Breast epithelium (tissue), 4 donors: ENCODE results near the gene KDM4C. TPM values are rescaled to one million over a fixed set of nuclear protein-coding genes. Genes with fewer than 3 reads are reported as not detected.

Source experiments
- DNase-seq, 2 donors: peaks; one replicate each; pipeline ENCODE4 v3.0.0-alpha.2; 2019; ENCODE audit warnings: low spot score in 2 of 2
- H3K27ac ChIP-seq, 2 donors: fragments of 200-600 bp; sonication (generic) in 1 of 2; one replicate each; pipeline ENCODE4 v1.5.1; 2016 to 2019; ENCODE audit warnings: mild to moderate bottlenecking in 1 of 2
- H3K27me3 ChIP-seq, 2 donors: fragments of 200-600 bp; sonication (generic) in 1 of 2; one replicate each; pipeline versions ENCODE4 v1.5.1 to v1.6.0; 2017 to 2019; ENCODE audit warnings: control low read depth in 1 of 2, mild to moderate bottlenecking in 1 of 2
- H3K36me3 ChIP-seq: fragments of 200-600 bp; one replicate; pipeline ENCODE4 v1.5.1; 2019
- H3K4me1 ChIP-seq, 2 donors: fragments of 200-600 bp; sonication (generic); one replicate each; pipeline ENCODE4 v1.5.1; 2016 to 2019; ENCODE audit warnings: control low read depth in 1 of 2
- H3K4me3 ChIP-seq, 3 donors: fragments of 200-600 bp; sonication (generic); 1 replicate in 2 of 3; 2 replicates in 1 of 3; pipeline ENCODE4 v1.5.1; 2016 to 2019; ENCODE audit warnings: mild to moderate bottlenecking in 3 of 3, moderate library complexity in 2 of 3
- H3K9me3 ChIP-seq, 2 donors: fragments of 200-600 bp; sonication (generic) in 1 of 2; one replicate each; pipeline ENCODE4 v1.5.1; 2016 to 2019; ENCODE audit warnings: control low read depth in 1 of 2
- CTCF ChIP-seq, 3 donors: fragments of 450-650 bp; IDR thresholded peaks; one replicate each; pipeline ENCODE4 v1.5.1; 2016 to 2017; ENCODE audit warnings: antibody characterized with exemption in 3 of 3, mild to moderate bottlenecking in 3 of 3, moderate library complexity in 3 of 3
- POLR2A ChIP-seq: fragments of 450-650 bp; IDR thresholded peaks from one replicate; pipeline ENCODE4 v1.6.1; 2016; ENCODE audit warnings: antibody characterized with exemption, mild to moderate bottlenecking, moderate library complexity
- POLR2AphosphoS5 ChIP-seq, 3 donors: sonication (generic); formaldehyde crosslinking; IDR thresholded peaks; one replicate each; pipeline ENCODE4 v1.6.1; 2017; ENCODE audit warnings: antibody characterized with exemption in 3 of 3
- intact Hi-C: fragments of 100-400 bp; cut with DNase I; formaldehyde crosslinking; loops from one replicate; pipeline ENCODE4 v1.15.1; 2023; ENCODE audit warnings: low total_unique reads
- total RNA-seq, 3 donors: library from RNA; depleted of rRNA; stranded (reverse); fragments of >200 nt; gene quantifications; one replicate each; pipeline ENCODE4 v1.1.0, GENCODE V29; 2016

Gene KDM4C
- total RNA-seq, 3 donors from 2014 or later, result 37.8 to 80.9 (median 60.0) TPM

GRCh38 chr9:7073706-7074105 is 315.9 kb downstream of the KDM4C start:
- intact Hi-C loops, result no loop called here
- DNase-seq, result no peak
- TF ChIP-seq CTCF (IDR thresholded peaks at IDR 0.05), result no peak
- TF ChIP-seq POLR2AphosphoS5 (IDR thresholded peaks at IDR 0.05), result no peak
- no peak for TF ChIP-seq POLR2A
- no peaks in the 10 kb centered on the region for H3K36me3 ChIP-seq
- H3K27ac ChIP-seq, result no peak overlapping the region
- no peaks in the 10 kb centered on the region for H3K9me3 ChIP-seq
- H3K4me1 ChIP-seq, result no peaks in the 10 kb centered on the region
- no peak overlapping the region for H3K4me3 ChIP-seq
- H3K27me3 ChIP-seq, result no peaks in the 10 kb centered on the region

- Histone ChIP-seq H3K27ac (no peak overlapping the region), H3K4me1 (no peaks in the 10 kb centered on the region), H3K36me3 (no peaks in the 10 kb centered on the region), H3K27me3 (no peaks in the 10 kb centered on the region), H3K9me3 (no peaks in the 10 kb centered on the region), H3K4me3 (no peak overlapping the region)
- intact Hi-C loops, result no loop called here
- DNase-seq, result no peak
- no peak for TF ChIP-seq CTCF (IDR thresholded peaks at IDR 0.05)
- no peak for TF ChIP-seq POLR2AphosphoS5 (IDR thresholded peaks at IDR 0.05)
- no peak for TF ChIP-seq POLR2A
These were observed 317.4 kb downstream of the KDM4C start for GRCh38 chr9:7075154-7075553.

- H3K4me1 ChIP-seq, result no peaks in the 10 kb centered on the region
- H3K36me3 ChIP-seq, result no peaks in the 10 kb centered on the region
- intact Hi-C loops, result no loop called here
- H3K9me3 ChIP-seq, result no peaks in the 10 kb centered on the region
- no peaks in the 10 kb centered on the region for H3K27me3 ChIP-seq
- H3K27ac ChIP-seq, result no peak overlapping the region
- H3K4me3 ChIP-seq, result no peak overlapping the region
- no peak for TF ChIP-seq CTCF (IDR thresholded peaks at IDR 0.05)
- no peak for TF ChIP-seq POLR2A
- no peak for TF ChIP-seq POLR2AphosphoS5 (IDR thresholded peaks at IDR 0.05)
- no peak for DNase-seq
These were observed 321.3 kb downstream of the KDM4C start for GRCh38 chr9:7079051-7079450.

- intact Hi-C loops, result no loop called here
- Histone ChIP-seq H3K27me3 (no peaks in the 10 kb centered on the region), H3K27ac (no peak overlapping the region), H3K4me1 (no peaks in the 10 kb centered on the region), H3K36me3 (no peaks in the 10 kb centered on the region), H3K4me3 (no peak overlapping the region), H3K9me3 (no peaks in the 10 kb centered on the region)
- no peak for DNase-seq
- TF ChIP-seq POLR2AphosphoS5 (IDR thresholded peaks at IDR 0.05) (no peak), CTCF (IDR thresholded peaks at IDR 0.05) (no peak), POLR2A (no peak)
These were observed 323.4 kb downstream of the KDM4C start for GRCh38 chr9:7081065-7081600.

- Histone ChIP-seq H3K36me3 (no peaks in the 10 kb centered on the region), H3K4me1 (no peaks in the 10 kb centered on the region), H3K9me3 (no peaks in the 10 kb centered on the region), H3K4me3 (no peak overlapping the region), H3K27ac (no peak overlapping the region), H3K27me3 (no peaks in the 10 kb centered on the region)
- intact Hi-C loops, result no loop called here
- TF ChIP-seq POLR2A (no peak), POLR2AphosphoS5 (IDR thresholded peaks at IDR 0.05) (no peak), CTCF (IDR thresholded peaks at IDR 0.05) (no peak)
- no peak for DNase-seq
These were observed 325.4 kb downstream of the KDM4C start for GRCh38 chr9:7083192-7083591.
